ENCODE results near the gene ROBO2. TPM values are rescaled to one million over a fixed set of nuclear protein-coding genes. Genes with fewer than 3 reads are reported as not detected.

ROBO2 gene
- polyA plus RNA-seq, 12 donors = 3.2 to 57.4 (median 4.2) TPM; not detected in 1

GRCh38 chr3:77052051-77052501 is 12.2 kb downstream of the ROBO2 start:
- no peak for DNase-seq

GRCh38 chr3:77052733-77053670 is 13.1 kb downstream of the ROBO2 start:
- no peak for DNase-seq

- DNase-seq = peak; percentile 13
Measured at GRCh38 chr3:77053795-77054194, 13.9 kb downstream of the ROBO2 start.

- DNase-seq = no peak
Measured at GRCh38 chr3:77055841-77056341, 16.0 kb downstream of the ROBO2 start.

- no peak for DNase-seq
Measured at GRCh38 chr3:77059354-77059753, 19.5 kb downstream of the ROBO2 start.

GRCh38 chr3:77063423-77063822 is 23.5 kb downstream of the ROBO2 start:
- no peak for DNase-seq

GRCh38 chr3:77065750-77066149 is 25.9 kb downstream of the ROBO2 start:
- no peak for DNase-seq

GRCh38 chr3:77066829-77067228 is 26.9 kb downstream of the ROBO2 start:
- no peak for DNase-seq

- no peak for DNase-seq
Measured at GRCh38 chr3:77068808-77069207, 28.9 kb downstream of the ROBO2 start.

GRCh38 chr3:77071364-77071763 is 31.5 kb downstream of the ROBO2 start:
- no peak for DNase-seq

GRCh38 chr3:77071809-77072208 is 31.9 kb downstream of the ROBO2 start:
- DNase-seq = no peak

- no peak for DNase-seq
Measured at GRCh38 chr3:77072232-77072631, 32.3 kb downstream of the ROBO2 start.

- no peak for DNase-seq
Measured at GRCh38 chr3:77078279-77078678, 38.4 kb downstream of the ROBO2 start.

- no peak for DNase-seq
Measured at GRCh38 chr3:77079988-77080610, 40.2 kb downstream of the ROBO2 start.

GRCh38 chr3:77081240-77081661 is 41.4 kb downstream of the ROBO2 start:
- DNase-seq = peak; percentile 7

GRCh38 chr3:77084511-77084910 is 44.6 kb downstream of the ROBO2 start:
- no peak for DNase-seq

GRCh38 chr3:77086408-77086807 is 46.5 kb downstream of the ROBO2 start:
- no peak for DNase-seq

GRCh38 chr3:77091809-77092208 is 51.9 kb downstream of the ROBO2 start:
- no peak for DNase-seq

GRCh38 chr3:77093101-77093500 is 53.2 kb downstream of the ROBO2 start:
- no peak for DNase-seq

- DNase-seq = no peak
Measured at GRCh38 chr3:77096145-77096544, 56.2 kb downstream of the ROBO2 start.

GRCh38 chr3:77096966-77097890 is 57.3 kb downstream of the ROBO2 start:
- no peak for DNase-seq
